SK-N-MC (cell line): ENCODE measurements around the gene TRIM8.

Experiments used
- DNase-seq: peaks from one replicate; pipeline ENCODE4 v3.0.0-alpha.2; 2011; ENCODE audit warnings: low read depth, low spot score
- H3K27ac ChIP-seq: fragments of 200-600 bp; sonication (generic); 2 replicates; pipeline ENCODE4 v1.5.1; 2016; ENCODE audit warnings: mixed run types
- H3K36me3 ChIP-seq: fragments of 200-600 bp; sonication (generic); 2 replicates; pipeline ENCODE4 v1.6.1; 2017; ENCODE audit warnings: antibody characterized with exemption, low read length, mixed read lengths; ENCODE audit not compliant: insufficient read depth
- H3K4me3 ChIP-seq: fragments of 200-600 bp; sonication (generic); 2 replicates; pipeline ENCODE4 v1.5.1; 2016
- H3K9ac ChIP-seq: fragments of 200-600 bp; sonication (generic); 2 replicates; pipeline ENCODE4 v1.8.0; 2017; ENCODE audit warnings: mixed run types, mixed read lengths; ENCODE audit not compliant: insufficient read length
- H3K9me3 ChIP-seq: fragments of 200-600 bp; sonication (generic); 2 replicates; pipeline ENCODE4 v1.6.1; 2017; ENCODE audit warnings: low read depth, mild to moderate bottlenecking, antibody characterized with exemption, low read length, moderate library complexity, mixed read lengths
- EZH2 ChIP-seq: fragments of 200-600 bp; sonication (generic); IDR thresholded peaks from one replicate; pipeline ENCODE4 v1.6.1; 2017; ENCODE audit warnings: antibody characterized with exemption
- FOXP2 ChIP-seq: optimal IDR thresholded peaks from 2 replicates; pipeline ENCODE3; 2011; ENCODE audit warnings: mild to moderate bottlenecking, moderate library complexity; ENCODE audit not compliant: insufficient read depth; ENCODE audit errors: extremely low read length, control extremely low read depth
- POLR2AphosphoS5 ChIP-seq: IDR thresholded peaks from 2 replicates; pipeline ENCODE4 v1.6.1; 2012; ENCODE audit warnings: mild to moderate bottlenecking, low read depth, low read length, borderline replicate concordance

Gene TRIM8

DNA sequence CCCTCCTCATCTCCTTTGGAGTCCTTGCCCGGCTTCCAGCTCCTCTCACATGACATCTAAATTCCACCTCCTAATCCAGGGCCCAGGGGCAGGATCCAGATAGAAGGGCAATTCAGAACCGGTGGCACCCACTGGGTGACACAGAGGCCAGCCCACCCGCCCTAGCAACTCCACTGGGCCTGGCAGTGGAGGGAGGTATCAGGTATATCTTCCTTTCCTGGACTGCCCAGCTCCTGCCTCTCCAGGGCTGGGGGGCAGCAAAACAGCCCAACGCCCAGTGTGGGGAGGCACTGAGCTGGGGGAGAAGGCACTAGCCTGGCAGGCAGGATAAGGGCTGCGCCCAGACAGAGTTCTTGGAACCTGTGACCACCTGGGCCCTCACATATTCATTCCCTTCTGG, 10.4 kb upstream of the TRIM8 start:
- H3K27ac ChIP-seq, result no peak overlapping the region
- H3K9me3 ChIP-seq, result no peaks in the 10 kb centered on the region
- no peak overlapping the region for H3K9ac ChIP-seq
- no peak overlapping the region for H3K4me3 ChIP-seq
- no peaks in the 10 kb centered on the region for H3K36me3 ChIP-seq
- TF ChIP-seq FOXP2 (no peak), POLR2AphosphoS5 (no peak), EZH2 (no peak)
- no peak for DNase-seq

DNA sequence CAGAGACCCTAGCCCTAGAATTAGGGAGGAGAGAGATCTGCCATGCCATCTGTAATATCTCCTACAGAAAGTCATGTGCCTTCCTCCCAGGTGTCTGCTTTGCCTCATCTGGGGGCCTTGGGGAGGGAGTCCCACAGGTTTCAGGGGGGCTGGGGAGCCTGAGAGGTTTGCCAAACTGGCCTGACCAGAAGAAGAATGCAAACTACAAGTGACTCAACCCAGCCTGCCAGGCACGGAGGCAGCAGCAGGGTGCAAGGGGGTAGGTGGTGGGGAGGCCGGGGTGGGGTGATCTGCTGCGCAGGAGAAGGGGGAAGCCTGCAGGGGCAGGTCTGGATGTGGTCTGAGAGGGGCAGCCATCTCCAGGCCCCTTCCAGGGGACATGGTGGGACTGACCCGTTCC, 9.6 kb upstream of the TRIM8 start:
- Histone ChIP-seq H3K9ac (no peak overlapping the region), H3K27ac (no peak overlapping the region), H3K4me3 (no peak overlapping the region), H3K9me3 (no peaks in the 10 kb centered on the region), H3K36me3 (no peaks in the 10 kb centered on the region)
- DNase-seq, result no peak
- TF ChIP-seq POLR2AphosphoS5 (no peak), EZH2 (no peak), FOXP2 (no peak)

DNA sequence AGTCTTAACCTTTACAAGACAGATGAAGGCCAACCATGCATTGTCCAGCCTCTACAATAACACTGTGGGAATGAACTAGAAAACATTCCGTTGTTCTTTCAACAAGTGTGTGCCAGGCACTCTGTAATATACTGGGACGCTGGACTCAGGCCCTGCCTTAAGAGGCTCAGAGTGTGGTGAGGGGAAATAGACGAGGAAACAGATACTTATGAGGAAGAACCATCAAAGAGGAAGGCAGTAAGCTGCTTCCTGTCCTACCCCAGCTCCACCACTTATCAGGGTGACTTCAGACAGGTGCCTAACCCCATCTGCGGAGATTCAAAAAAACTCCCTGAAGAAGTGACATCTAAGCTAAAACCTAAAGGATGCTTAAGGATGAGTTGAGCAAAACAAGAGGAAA, 8.9 kb upstream of the TRIM8 start:
- TF ChIP-seq POLR2AphosphoS5 (no peak), FOXP2 (no peak), EZH2 (no peak)
- H3K9ac ChIP-seq, result no peak overlapping the region
- no peak overlapping the region for H3K4me3 ChIP-seq
- H3K27ac ChIP-seq, result no peak overlapping the region
- H3K36me3 ChIP-seq, result no peaks in the 10 kb centered on the region
- no peak for DNase-seq
- H3K9me3 ChIP-seq, result no peaks in the 10 kb centered on the region

DNA sequence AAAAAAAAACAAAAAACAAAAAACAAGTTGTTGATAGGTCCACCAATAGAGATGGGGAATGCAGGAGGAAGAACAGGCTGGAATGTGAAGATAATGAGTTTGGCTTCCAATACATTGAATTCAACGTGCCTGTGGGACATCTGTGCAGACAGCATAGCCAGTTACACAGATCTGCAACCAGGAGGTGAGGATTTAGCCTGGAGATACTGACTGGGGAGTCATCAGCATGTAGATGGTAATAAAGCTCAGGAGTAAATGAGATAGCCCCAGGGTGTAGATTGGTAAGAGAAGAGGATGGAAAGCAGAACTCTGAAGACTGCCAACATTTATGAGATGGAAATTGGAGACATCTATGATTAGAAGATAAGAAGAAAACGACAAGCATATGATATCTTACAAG, 4.7 kb upstream of the TRIM8 start:
- H3K4me3 ChIP-seq, result no peak overlapping the region
- H3K27ac ChIP-seq, result no peak overlapping the region
- H3K9ac ChIP-seq, result no peak overlapping the region
- no peak for DNase-seq
- H3K36me3 ChIP-seq, result no peaks in the 10 kb centered on the region
- H3K9me3 ChIP-seq, result no peaks in the 10 kb centered on the region
- no peak for TF ChIP-seq FOXP2
- TF ChIP-seq EZH2, result no peak
- TF ChIP-seq POLR2AphosphoS5, result no peak

DNA sequence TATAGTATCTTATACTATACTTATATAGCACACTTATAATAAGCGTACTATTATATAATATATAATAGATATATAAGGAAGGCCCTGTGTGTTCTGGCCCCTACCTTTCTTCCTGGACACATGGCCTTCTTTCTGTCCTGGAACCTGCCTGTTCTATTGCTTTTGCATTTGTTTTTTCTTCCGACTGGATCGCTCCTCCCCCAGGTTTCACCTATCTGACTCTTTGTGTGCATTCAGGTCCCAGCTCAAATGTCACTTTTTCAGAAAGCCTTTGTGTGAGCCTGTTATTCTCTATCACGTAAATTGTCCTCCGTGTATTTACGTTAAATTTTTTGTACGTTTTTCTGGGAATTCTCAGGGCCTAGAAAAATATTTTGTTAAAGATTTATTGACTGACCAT, 2.9 kb upstream of the TRIM8 start:
- no peak overlapping the region for H3K9ac ChIP-seq
- peak overlapping the region; percentile 83 for H3K4me3 ChIP-seq
- DNase-seq, result no peak
- no peaks in the 10 kb centered on the region for H3K9me3 ChIP-seq
- peak overlapping the region; percentile 10; the same call in 1 of the 2 replicates for H3K27ac ChIP-seq
- H3K36me3 ChIP-seq, result no peaks in the 10 kb centered on the region
- TF ChIP-seq FOXP2 (no peak), EZH2 (no peak), POLR2AphosphoS5 (no peak)

DNA sequence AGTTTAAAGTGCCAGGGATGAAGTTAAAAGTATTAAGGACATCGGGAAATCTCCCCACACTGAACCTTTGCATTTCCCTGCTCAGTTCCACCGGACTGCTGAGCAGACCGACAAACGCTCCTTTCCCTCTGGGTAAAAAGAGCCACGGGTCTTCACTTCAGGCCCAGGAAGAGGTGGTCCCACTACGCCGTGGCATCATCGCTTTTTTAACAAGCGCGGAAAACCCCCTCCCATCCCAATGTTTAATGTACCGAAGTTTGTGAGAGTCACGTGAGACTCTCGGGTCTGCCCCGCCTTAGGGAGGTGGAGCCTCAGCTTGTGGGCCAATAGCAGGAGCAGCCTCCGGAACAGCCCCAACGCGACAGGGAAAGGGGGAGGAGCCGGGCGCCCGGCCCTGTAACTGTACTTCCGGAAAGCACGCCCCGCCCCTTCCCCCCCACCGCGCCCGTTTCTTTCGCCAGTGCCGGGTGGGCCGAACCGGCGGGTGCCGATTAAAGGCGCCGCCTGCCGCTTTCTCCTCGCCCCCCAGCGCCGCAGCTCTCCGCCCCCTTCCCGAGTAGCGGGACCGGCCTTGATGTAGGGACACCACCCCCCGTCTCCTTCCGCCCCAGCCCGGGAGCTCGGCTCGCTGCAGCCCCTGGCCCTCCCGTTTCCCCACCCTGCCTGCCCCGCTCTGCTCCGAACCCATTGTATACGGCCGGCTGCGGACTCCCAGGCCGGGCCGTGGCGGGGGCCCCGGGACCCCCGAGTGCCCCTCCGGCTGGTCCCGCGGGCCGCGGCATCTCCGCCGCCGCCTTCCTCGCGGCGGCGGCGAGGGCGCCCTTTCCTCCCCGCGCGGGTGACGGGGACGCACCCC, 2.2 kb upstream of the TRIM8 start:
- DNase-seq, result peak; percentile 64
- TF ChIP-seq FOXP2, result no peak
- TF ChIP-seq POLR2AphosphoS5, result peak; percentile 52; the same call in 1 of the 2 replicates
- H3K9ac ChIP-seq, result peak overlapping the region; percentile 15
- no peaks in the 10 kb centered on the region for H3K9me3 ChIP-seq
- peak overlapping the region; percentile 83 for H3K4me3 ChIP-seq
- no peaks in the 10 kb centered on the region for H3K36me3 ChIP-seq
- H3K27ac ChIP-seq, result peak overlapping the region; percentile 10; the same call in 1 of the 2 replicates

DNA sequence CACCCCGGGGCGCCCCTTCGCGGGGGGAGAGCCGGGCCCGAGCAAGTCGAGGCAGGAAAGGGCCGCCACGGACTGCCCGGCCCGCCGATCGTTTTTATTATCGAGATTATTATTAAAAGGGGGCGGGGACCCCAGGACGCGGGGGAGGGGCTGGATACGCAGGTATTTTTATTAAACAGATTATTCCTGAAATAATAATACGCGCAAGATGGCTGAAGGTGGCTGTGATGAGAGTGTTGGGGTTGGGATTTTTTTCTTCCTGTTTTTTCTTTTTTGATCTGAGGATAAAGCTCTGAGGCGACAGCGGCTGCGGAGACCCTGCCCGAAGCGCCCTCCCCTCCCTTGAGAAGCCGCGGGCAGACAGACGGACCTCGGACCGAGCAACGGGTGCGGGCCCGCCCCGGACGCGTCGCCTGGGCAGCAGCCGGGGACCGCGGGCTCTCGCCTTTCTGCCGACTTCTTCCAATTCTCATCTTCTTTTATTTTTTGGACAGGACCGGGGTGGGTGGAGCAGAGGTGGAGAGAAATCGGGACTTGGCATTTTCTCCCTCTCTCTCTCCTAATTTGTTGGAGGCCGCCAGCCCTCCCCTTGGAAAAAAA, 1.4 kb upstream of the TRIM8 start:
- Histone ChIP-seq H3K9ac (peak overlapping the region; percentile 15), H3K27ac (no peak overlapping the region), H3K4me3 (peak overlapping the region; percentile 83), H3K9me3 (no peaks in the 10 kb centered on the region), H3K36me3 (no peaks in the 10 kb centered on the region)
- no peak for TF ChIP-seq EZH2
- no peak for TF ChIP-seq POLR2AphosphoS5
- TF ChIP-seq FOXP2, result no peak
- no peak for DNase-seq

DNA sequence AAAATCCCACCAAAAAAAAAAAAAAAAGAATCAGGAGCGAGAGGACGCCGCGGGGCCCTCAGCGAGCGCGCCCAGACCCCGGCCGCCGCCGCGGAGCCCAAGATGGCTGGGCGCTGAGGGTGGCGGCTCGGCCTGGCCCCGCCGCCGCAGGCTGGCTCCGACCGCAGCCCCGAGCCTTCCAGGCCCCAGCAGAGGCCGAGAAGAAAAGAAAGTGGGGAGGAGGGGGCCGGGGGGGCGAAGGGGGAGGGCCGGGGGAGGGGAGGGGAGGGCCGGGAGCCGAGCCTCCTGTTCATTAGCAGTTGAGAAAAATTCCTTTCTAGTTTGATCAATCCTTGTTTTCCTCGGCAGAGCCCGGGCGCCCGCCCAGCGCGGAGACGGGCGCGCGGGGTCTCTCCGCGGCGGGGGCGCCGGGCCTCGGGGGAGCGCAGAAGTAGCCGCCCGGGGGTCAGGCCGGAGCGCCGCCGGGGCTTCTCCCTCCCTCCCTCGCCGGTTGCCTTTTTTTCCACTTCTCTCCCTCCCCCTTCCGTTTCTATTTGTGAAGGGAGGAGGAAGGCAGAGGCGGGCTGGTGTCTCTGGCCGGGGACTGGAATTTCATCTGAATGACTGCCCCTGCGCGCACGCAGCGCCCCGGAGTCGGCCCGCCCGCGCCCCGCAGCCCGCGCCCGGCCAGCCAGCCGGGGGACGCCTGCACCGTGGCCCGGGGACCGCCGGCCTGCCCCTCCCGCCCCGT, 778 bp upstream of the TRIM8 start:
- H3K27ac ChIP-seq, result no peak overlapping the region
- no peak for DNase-seq
- TF ChIP-seq POLR2AphosphoS5, result no peak
- TF ChIP-seq EZH2, result no peak
- no peak for TF ChIP-seq FOXP2
- no peaks in the 10 kb centered on the region for H3K36me3 ChIP-seq
- H3K9me3 ChIP-seq, result no peaks in the 10 kb centered on the region
- no peak overlapping the region for H3K9ac ChIP-seq
- peak overlapping the region; percentile 83 for H3K4me3 ChIP-seq
